Neural cell (in vitro differentiated cells): ENCODE data around the gene PSG2.
"Not testable (repeated sequence)": the region's sequence is repeated elsewhere in the genome, so short reads cannot be mapped to it uniquely, and the experiment has no call there.

Source experiments
- CTCF ChIP-seq: fragments of 450-650 bp; IDR thresholded peaks from 2 replicates; pipeline ENCODE4 v1.5.1; 2014; ENCODE audit warnings: antibody characterized with exemption, mild to moderate bottlenecking, moderate library complexity; ENCODE audit not compliant: poor library complexity, severe bottlenecking
- POLR2AphosphoS5 ChIP-seq: IDR thresholded peaks from 2 replicates; pipeline ENCODE4 v1.6.1; 2012
- REST ChIP-seq: IDR thresholded peaks from 2 replicates; pipeline ENCODE4 v1.6.1; 2012; ENCODE audit warnings: borderline replicate concordance
- SMC3 ChIP-seq: fragments of 450-650 bp; conservative IDR thresholded peaks from 2 replicates; pipeline ENCODE4 v1.6.1; 2014; ENCODE audit warnings: antibody characterized with exemption, mild to moderate bottlenecking, moderate library complexity; ENCODE audit not compliant: poor library complexity

- not testable (repeated sequence) for TF ChIP-seq REST, CTCF, POLR2AphosphoS5, SMC3
These were observed 24.1 kb downstream of the PSG2 start for GRCh38 chr19:43058440-43058839.
